Midbrain (tissue), 1 donor: ENCODE results near the gene MXRA8.
"Not testable (repeated sequence)": the region's sequence is repeated elsewhere in the genome, so short reads cannot be mapped to it uniquely, and the experiment has no call there.

Source experiments
- DNase-seq: peaks from one replicate; lab custom pipeline; 2025; lab: John Stamatoyannopoulos, UW

MXRA8 gene

DNA sequence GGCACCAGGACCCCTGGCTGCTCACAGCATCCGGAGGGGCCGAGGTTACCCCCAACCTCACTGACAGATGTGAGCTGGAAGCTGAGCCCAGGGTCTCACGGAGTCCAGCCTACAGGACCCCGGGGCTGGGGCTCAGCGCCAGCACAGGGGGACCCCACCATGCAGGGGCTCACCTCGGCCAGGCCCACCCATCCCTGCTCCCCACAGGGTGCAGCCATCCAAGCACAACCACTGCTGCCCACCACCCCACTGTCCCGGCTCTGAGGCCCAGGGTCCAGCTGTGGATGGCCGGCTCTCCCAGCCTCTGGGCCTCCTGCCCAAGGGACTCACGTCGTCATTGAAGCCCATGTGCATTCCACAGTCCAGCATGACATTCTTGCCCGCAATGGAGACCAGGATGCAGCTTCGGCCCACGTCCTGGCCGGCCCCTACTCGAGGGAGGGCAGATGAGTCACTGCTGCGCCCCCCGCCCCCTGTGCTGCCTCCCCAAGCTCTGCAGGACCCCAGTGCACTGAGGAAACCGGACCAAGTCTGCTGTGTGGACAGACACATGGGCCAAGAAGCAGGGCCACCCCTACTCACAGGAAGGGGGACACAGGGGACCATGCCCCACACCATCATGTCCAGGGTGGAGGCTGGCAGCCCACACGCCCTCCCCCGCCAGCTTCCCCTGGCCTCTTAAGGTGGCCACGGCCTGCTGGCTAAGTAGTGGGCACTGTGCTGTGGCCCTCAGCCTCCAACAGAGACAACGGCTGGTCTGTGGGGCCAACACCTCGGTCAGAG is 37.5 kb downstream of the MXRA8 start:
- DNase-seq = no peak

DNA sequence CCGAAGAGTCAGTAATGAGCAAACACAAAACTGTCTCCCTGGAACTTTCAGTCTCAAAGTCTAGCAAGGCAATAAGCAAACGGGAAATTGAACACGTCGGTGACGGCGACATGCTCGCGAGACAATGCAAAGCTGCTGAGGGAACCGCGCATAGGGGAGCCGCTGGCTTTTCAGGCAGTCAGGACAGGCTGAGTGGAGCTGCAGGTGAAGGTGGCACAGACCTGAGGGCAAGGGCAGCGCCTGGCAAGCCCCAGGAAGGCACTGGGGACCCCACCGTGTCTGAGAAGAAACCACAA is 38.8 kb downstream of the MXRA8 start:
- no peak for DNase-seq

DNA sequence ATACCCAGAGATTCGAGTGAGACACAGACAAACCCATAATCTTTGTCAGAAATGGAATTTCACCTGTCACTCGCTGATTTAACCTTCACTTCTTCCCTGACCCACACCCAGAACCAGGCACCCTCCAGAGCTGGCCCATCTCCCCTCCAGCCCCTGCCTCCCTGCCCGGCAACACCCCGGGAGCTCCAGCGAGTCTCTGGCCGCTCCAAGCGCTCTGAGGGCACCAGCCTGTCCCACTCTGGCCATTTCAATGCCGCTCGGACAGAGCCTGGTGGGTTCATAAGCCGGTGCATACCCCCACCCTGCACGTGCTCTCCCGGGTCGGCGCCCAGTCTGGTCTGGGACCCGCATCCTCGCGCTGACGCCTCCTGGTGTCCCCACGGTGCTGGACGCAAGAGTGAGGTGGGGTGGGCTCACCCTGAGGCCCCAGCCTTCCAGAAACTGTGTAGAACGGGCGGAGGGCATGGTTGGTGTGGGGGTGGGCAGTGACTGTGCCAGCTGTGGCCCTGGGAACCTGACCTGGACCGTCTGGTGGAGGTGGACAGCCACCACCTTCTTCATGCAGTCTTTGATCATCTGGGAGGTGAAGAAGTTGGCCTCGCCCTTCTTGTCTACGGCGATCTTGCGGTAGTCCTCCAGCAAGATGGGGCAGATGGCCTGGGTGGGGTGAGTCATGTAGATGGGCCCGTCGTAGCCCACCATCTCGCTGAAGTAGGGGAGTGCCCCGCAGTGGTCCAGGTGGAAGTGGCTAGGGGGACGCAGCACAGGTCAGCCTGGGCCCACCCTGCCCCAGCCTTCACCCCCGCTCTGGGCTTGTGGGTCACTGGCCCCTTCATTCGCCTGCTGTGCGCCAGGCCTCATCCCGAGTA is 39.3 kb downstream of the MXRA8 start:
- no peak for DNase-seq

DNA sequence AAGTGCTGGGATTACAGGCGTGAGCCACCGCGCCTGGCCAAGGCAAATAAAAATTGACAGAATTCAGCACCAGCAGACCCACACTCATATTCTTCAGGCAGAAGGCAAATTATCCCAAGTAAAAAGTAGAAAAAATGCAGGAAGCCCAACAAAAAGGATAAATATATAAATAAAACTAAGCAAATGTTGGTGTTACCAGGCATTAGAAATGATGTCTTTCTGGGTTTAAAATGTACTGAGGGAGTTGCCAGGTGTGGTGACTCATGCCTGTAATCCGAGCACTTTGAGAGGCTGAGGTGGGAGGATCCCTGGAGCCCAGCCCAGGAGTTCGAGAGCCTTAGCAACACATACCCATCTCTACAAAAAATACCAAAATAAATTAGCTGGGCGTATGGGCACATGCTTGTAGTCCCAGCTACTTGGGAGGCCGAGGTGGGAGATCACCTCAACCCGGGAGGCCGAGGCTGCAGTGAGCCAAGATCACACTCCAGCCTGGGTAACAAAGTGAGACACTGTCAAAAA is 40.2 kb downstream of the MXRA8 start:
- no peak for DNase-seq

DNA sequence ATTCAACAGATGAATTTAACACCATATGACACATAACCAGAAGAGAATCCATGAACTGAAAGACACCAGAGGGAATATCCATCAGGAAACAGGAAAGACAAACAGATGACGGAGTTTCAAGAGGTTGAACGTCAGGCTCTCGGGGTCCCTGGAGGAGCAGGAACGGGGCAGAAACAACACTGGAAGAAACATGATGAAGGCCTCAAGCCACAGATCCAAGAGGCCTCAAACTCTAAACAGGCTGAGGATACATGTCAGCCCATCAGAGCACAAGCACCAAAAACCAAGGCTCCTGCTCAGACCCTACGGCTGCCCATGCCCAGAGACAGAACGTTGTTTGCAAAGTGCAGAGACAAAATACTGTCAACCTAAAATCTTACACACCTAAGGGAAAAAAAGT is 40.9 kb downstream of the MXRA8 start:
- DNase-seq = no peak

DNA sequence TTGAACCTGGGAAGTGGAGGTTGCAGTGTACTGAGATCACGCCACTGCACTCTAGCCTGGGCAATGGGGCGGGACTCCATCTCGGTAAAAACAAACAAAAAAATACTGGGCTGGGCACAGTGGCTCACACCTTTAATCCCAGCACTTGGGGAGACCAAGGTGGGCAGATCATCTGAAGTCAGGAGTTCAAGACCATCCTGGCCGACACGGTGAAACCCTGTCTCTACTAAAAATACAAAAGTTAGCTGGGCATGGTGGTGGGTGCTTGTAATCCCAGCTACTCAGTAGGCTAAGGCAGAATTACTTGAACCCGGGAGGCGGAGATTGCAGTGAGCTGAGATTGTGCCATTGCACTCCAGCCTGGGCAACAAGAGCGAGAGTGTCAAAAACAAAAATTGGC is 42.2 kb downstream of the MXRA8 start:
- not testable (repeated sequence) for DNase-seq

DNA sequence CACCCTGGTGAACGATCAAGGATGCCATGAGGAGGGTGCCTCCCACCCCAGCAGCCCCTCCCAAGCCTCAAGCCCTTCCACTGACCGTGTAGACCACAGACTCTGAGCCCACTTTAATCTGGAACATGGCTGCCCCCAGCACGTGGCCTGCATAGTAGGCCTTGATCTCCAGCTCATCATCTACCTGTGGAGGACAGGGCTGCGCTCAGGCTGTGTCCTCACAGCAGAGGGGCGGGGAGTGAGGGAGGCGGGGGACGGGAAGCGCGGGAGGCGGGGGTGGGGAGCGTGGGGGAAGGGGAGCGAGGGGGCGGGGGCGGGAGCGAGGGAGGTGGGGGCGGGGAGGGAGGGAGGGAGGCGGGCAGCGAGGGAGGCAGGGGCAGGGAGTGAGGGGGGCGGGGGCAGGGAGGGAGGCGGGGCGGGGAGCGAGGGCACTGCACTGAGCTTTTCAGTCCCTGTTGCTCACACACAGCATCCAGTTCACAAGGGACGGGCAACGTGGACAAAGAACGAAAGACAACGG is 42.9 kb downstream of the MXRA8 start:
- no peak for DNase-seq

DNA sequence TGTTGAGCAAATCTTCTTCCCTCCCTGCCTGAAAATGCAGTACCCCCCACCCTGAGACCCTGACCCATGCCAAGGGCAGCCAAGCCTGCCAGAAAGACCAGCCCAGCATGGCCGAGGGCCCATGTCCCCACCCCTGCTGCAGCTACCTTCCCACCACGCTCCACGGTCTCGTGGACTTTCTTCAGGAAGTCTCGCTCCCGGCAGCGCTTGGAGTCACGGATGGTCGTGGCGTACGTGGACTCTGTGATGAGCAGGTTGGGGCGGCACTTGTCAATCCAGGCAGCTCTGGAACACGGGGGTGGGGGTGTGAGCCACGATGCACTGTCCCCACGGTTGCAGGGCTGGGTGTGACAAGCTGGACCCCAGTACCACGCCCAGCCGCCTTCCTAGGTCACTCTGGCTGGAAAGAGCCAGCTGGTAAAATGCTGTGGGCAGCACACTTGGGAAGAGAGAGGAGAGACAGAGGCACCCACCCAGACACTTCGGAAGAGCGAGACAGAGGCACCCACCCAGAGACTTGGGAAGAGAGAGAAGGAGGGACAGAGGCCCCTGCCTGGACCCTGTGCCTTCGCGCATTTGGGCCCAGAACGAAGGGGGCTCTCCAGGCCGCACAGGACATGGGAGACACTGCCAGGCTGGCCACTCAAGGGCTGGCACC is 43.5 kb downstream of the MXRA8 start:
- no peak for DNase-seq

DNA sequence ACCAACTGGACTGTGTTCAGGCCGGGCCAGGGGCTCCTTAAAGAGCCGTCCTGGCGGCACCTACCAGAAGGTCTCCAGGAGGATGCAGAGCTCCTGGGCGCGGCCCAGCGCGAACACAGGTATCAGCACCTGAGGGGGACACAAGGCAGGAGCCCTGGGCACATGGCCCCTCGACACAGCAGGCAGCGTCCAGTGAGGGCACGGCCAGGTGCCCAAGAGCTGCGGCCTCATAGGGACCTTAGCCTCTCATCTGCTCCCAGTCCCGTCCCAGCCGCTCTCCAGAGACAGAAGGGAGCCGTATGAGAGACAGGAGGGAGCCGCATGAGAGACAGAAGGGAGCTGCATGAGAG is 44.1 kb downstream of the MXRA8 start:
- DNase-seq = no peak

DNA sequence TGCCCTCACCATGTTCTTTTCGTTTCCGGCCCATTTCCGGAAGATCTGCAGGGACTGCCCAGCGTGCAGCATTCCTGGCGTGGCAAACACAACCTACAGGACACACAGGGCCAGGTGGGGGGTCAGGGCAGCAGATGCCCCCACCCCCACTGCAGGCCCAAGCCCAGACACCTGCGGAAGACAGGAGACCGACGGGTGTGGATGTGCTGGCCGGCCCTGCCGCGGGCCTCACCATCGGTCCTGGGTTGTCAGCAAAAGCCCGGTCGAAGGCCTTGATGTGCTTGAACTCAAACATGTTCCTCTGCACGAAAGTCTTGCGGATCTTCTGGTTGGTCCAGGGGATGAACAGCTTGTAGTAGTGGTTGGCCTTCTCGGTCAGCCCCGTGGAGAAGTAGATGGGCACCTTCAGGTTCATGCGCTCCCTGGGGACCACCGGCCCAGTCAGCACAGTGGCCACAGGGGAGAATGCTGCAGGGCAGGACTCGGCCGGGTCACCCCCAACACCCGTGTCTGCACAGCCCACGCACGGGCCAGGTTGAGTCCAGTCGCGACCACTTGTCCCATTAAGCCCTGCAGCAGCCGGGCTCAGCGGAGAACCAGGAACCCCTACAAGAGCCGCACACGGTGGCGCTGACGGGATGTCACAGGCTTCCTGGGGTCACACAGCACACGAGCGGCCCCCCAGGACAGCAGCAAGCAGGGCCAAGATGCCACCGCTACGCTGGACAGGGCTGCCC is 44.7 kb downstream of the MXRA8 start:
- DNase-seq = no peak

DNA sequence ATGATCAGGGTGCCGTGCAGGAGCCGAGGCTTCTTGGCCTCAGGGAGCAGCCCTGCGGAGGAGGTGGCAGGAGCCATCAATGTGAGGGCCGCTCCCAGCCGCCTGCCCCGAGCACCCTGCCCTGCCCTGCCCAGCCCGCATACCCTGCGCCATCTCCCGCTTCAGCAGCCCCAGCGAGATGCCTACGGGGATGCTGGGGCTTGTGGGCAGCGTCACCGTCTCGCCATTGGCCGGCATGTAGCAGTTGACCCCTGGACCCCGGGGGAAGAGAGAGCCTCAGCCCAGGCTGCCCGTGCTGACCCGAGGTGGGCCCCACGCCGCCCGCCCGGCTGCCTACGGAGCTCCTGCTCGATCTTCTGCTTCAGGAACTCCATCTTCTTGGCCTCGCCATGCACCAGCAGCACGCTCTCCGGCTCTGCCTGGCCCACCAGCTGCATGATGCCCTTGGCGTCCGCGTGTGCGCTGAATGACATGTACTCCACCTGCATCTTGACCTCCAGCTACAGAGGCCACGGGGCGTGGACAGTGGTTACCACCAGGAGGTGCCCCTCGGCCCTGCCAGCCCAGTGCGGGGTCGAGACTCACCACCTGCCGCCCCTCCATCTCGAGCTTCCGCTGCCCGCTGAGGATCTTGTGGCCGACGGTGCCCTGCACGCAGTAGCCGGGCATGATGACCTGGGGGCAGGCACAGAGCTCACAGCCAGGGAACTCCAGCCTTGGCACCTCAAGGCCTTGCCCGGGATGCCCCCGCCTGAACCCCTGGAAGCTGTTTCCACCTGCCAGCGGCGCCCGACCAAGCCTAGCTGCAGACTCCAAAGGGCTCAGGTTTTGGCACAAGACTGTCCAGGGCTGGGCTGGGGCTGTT is 45.7 kb downstream of the MXRA8 start:
- DNase-seq = no peak

DNA sequence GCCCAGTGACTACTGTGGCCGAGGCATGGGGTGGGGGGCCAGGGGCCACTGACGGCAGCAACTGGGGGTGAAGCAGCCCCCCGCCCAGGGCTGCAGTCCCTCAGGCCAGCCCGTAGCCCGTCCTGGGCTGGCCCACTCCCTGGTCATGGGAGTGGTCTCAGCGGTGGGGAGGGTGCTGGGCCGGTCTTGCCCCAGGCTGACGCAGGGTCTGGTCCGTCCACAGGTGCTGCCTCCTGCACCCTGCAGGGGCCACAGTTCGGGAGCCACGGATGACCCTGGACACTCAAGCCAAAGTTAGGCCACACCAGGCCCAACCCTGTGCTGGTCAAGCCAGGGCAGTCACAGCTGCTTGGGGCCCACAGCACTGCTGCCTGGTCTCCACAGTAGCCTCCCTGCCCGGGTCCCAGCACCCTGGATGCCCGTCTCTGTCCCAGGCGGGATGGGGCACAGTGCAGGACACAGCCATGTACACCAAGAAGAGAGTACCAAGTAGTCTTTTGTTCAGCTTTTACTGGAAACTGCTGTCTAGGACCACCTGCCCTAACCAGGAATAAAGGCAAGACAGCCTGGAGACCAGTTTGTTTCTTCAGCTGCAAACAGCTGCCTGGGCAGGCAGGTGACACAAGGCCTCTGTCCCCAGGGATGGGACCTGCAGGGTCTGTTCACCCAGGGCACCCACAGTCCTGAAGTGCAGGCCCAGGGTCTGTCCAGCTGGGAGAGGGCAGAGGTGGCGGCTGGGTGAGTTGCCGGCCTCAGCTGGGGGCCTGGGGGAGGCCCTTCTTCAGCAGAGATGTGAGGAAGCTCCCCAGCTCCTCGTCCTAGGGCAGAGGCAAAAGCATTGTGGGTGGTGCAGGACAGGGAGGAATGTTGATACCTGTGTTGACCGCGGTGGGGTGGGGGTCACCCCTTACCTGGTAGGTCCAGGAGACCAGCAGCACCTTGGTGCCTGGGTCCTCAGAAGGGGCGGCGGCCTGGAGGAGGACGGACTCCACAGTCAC is 46.9 kb downstream of the MXRA8 start:
- no peak for DNase-seq

DNA sequence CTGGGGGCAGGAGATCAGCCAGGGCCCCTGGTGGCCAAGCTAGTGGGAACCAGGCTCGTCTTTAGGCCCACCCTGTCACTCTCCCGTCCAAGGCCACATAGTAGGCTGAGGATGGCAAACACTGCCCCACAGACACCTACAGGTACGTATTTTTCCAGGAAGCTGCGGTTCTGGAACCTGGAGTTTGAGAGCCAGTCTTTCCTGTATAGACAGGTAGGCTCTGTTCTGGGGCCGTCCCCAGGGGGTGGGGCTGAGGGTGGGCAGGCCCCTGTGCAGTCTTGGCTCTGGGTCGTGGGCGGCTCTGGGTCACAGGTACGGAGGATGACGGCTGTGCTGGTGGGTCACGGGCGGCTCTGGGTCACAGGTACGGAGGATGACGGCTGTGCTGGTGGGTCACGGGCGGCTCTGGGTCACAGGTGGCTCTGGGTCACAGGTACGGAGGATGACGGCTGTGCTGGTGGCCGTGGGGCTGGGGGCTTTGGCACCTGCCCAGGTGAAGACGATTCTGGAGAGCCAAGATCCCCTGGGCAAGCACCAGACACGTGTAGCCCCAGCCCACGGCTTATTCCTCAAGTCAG is 47.8 kb downstream of the MXRA8 start:
- DNase-seq = no peak

DNA sequence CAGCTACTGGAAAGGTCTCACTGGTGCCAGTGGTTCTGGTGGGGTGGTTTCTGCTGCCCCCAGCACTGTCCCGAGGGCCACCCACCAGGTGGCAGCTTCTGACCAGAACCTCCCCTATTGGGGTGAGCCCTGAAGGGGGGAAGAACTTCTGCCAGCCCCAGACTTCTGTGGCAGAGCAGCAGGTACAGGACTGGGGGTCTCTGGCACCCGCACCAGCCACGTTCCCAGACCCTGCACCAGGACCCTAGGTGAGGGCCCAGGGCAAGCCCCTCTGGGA is 48.3 kb downstream of the MXRA8 start:
- DNase-seq = no peak

DNA sequence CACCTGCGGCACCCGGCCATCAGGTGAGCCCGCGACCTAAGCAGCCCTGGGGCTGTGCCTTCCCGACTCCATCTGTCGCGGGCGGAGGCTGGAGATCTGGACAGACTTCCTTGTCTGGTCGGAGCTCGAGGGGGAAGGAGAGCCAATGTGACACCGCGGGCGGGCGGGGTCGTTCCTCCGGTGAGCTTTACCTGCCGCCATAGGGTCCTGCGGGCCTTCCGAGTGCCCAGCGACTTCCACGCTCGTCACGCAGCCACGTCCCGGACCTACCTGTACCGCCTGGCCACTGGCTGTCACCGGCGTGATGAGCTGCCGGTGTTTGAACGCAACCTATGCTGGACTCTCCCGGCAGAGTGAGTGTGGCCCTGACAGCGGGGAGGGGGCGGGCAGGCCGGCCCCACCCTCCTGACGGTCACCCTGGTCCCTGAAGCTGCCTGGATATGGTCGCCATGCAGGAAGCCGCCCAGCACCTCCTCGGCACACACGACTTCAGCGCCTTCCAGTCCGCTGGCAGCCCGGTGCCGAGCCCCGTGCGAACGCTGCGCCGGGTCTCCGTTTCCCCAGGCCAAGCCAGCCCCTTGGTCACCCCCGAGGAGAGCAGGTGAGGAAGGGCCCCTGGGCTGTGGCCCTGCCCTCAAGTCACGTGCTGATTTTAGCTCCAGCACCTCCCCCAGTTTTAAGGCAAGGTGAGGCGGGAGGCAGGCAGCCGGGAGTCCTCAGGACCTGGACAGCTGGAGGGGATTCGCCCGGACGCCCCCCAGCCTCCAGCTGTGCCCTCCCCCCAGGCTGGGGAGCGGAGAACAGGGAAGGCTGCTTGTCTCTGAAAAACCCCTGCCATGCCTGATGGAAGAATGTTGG is 48.9 kb downstream of the MXRA8 start:
- DNase-seq = no peak

DNA sequence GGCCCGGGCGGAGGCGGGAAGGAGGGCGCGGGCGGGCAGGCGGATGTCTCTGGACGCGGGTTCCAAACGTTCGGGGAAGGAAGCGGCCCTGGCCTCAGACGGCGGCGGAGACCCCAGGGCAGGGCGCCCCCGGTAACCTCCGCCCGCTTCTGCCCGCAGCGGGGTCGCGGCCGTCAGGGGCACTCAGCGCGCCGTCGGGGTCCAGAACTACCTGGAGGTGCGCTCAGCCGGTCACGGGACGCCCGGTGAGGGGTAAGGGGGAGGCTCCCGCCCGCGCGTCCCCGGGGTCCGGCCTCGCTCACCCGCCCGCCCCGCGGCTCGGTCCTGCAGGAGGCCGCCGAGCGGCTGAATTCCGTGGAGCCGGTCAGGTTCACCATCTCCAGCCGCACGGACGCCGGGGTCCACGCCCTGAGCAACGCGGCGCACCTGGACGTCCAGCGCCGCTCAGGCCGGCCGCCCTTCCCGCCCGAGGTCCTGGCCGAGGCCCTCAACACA is 49.6 kb downstream of the MXRA8 start:
- no peak for DNase-seq

DNA sequence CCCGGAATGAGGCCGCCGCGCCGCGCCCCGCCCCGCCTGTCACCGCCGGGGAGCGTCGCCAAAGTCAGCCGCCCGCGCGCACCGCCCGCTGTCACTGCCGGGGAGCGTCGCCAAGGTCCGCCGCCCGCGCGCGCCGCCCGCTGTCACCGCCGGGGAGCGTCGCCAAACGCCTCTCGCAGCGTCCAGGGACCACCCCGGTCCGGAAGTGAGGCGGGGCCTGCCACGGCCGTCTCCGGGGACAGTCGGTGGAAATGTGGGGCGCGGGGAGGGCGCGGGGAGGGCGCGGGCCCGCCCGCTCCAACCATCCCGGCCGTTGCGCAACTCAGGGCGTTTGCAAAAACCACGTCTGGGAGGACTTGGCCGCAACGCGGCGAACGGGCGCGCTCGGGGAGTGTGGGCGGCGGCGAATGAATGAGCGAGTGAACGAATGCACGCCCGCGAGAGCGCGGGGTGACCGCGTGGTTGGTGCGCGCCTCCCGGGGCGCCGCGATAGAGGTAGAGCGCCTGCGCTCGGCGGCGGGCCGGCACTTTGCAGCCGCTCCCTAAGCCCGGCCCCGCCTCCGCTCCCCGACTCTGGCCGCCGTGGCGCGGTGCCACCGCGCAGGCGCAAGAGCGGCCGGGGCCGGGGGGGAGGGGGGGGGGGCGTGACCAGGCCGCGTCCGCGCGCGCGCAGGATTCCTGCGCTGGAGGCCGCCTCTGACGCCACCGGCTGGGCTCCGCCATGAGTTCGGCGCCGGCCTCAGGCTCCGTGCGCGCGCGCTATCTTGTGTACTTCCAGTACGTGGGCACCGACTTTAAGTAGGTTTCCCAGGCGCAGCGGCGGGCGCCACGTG is 50.2 kb downstream of the MXRA8 start, which contains the start of the genes ACAP3 and PUSL1:
TSS of gene ACAP3 (minus strand) at position 8 of the 833 bp plus-strand sequence. CDS start 115 bp downstream, outside the sequence.
TSS of gene PUSL1 (plus strand) at position 675 of the 833 bp plus-strand sequence. CDS start at position 722, 47 bp downstream.
- peak; percentile 91 for DNase-seq
